H9 (cell line): ENCODE data around the gene GRB10. TPM values are rescaled to one million over a fixed set of nuclear protein-coding genes. Genes with fewer than 3 reads are reported as not detected.

ENCODE experiments used
- DNase-seq: peaks from one replicate; pipeline ENCODE4 v3.0.0-alpha.2; 2017
- H2AFZ ChIP-seq: one replicate; pipeline ENCODE4 v1.6.1; 2013; ENCODE audit warnings: mild to moderate bottlenecking, low read length, control low read depth, moderate library complexity
- H2AK5ac ChIP-seq: 2 replicates; pipeline ENCODE4 v1.6.1; 2013; ENCODE audit warnings: low read length, control low read depth, mixed read lengths; ENCODE audit not compliant: insufficient read length
- H2BK120ac ChIP-seq: one replicate; pipeline ENCODE4 v1.6.1; 2013; ENCODE audit warnings: low read depth, mild to moderate bottlenecking, low read length, control low read depth, inconsistent platforms; ENCODE audit not compliant: poor library complexity, severe bottlenecking
- H2BK12ac ChIP-seq: 2 replicates; pipeline ENCODE4 v1.6.1; 2013; ENCODE audit warnings: low read length, control low read depth, mixed read lengths, low read depth; ENCODE audit not compliant: insufficient read length
- H2BK15ac ChIP-seq: 2 replicates; pipeline ENCODE4 v1.6.1; 2013; ENCODE audit warnings: low read depth, low read length, control low read depth
- H2BK20ac ChIP-seq: one replicate; pipeline ENCODE4 v1.6.1; 2013; ENCODE audit warnings: low read depth, mild to moderate bottlenecking, low read length, control low read depth, inconsistent platforms; ENCODE audit not compliant: poor library complexity, severe bottlenecking
- H2BK5ac ChIP-seq: 2 replicates; pipeline ENCODE4 v1.6.1; 2013; ENCODE audit warnings: low read length, control low read depth, mixed read lengths; ENCODE audit not compliant: insufficient read length
- H3K14ac ChIP-seq: 2 replicates; pipeline ENCODE4 v1.6.1; 2013; ENCODE audit warnings: low read length, control low read depth; ENCODE audit not compliant: insufficient read depth
- H3K18ac ChIP-seq: 2 replicates; pipeline ENCODE4 v1.6.1; 2013; ENCODE audit warnings: low read depth, mild to moderate bottlenecking, mixed read lengths, low read length, control low read depth; ENCODE audit not compliant: insufficient read length
- H3K23ac ChIP-seq: 2 replicates; pipeline ENCODE4 v1.6.1; 2013; ENCODE audit warnings: low read length, control low read depth, mixed read lengths, low read depth; ENCODE audit not compliant: insufficient read length
- H3K23me2 ChIP-seq: 2 replicates; pipeline ENCODE4 v1.6.1; 2013; ENCODE audit warnings: low read depth, mild to moderate bottlenecking, mixed read lengths, low read length, control low read depth; ENCODE audit not compliant: insufficient read length, poor library complexity, severe bottlenecking
- H3K27ac ChIP-seq: 2 replicates; pipeline ENCODE4 v1.5.1; 2013; ENCODE audit warnings: low read length, control low read depth, mixed read lengths, low read depth; ENCODE audit not compliant: insufficient read length
- H3K27me3 ChIP-seq: 2 replicates; pipeline ENCODE4 v1.6.1; 2013; ENCODE audit warnings: low read length, control low read depth, inconsistent platforms; ENCODE audit not compliant: insufficient read depth
- H3K4ac ChIP-seq: 2 replicates; pipeline ENCODE4 v1.6.1; 2013; ENCODE audit warnings: low read depth, mild to moderate bottlenecking, control low read depth, inconsistent platforms, low read length, moderate library complexity
- H3K4me1 ChIP-seq: 2 replicates; pipeline ENCODE4 v1.6.1; 2013; ENCODE audit warnings: low read length, control low read depth, inconsistent platforms; ENCODE audit not compliant: insufficient read depth
- H3K4me2 ChIP-seq: 2 replicates; pipeline ENCODE4 v1.6.1; 2013; ENCODE audit warnings: low read length, control low read depth, mixed read lengths; ENCODE audit not compliant: insufficient read length, insufficient read depth
- H3K56ac ChIP-seq: 2 replicates; pipeline ENCODE4 v1.6.1; 2013; ENCODE audit warnings: low read depth, mild to moderate bottlenecking, mixed read lengths, low read length, control low read depth; ENCODE audit not compliant: insufficient read length
- H3K79me1 ChIP-seq: 2 replicates; pipeline ENCODE4 v1.6.1; 2013; ENCODE audit warnings: low read depth, mild to moderate bottlenecking, moderate library complexity, low read length, control low read depth, inconsistent platforms; ENCODE audit not compliant: insufficient read depth, poor library complexity, severe bottlenecking
- H3K79me2 ChIP-seq: 2 replicates; pipeline ENCODE4 v1.6.1; 2013; ENCODE audit warnings: low read length, control low read depth, inconsistent platforms; ENCODE audit not compliant: insufficient read depth
- H3K9ac ChIP-seq: 2 replicates; pipeline ENCODE4 v1.6.1; 2013; ENCODE audit warnings: low read length, control low read depth, mixed read lengths; ENCODE audit not compliant: insufficient read length; ENCODE audit errors: extremely low read depth
- H3K9me3 ChIP-seq: one replicate; pipeline ENCODE4 v1.6.1; 2013; ENCODE audit warnings: low read depth, low read length, inconsistent platforms; ENCODE audit not compliant: control insufficient read depth
- H3T11ph ChIP-seq: one replicate; pipeline ENCODE4 v1.6.1; 2013; ENCODE audit warnings: mild to moderate bottlenecking, low read length, control low read depth, inconsistent platforms
- H4K20me1 ChIP-seq: one replicate; pipeline ENCODE4 v1.6.1; 2013; ENCODE audit not compliant: control insufficient read depth, insufficient read length, insufficient read depth
- H4K5ac ChIP-seq: 2 replicates; pipeline ENCODE4 v1.6.1; 2013; ENCODE audit warnings: low read depth, mild to moderate bottlenecking, mixed read lengths, low read length, control low read depth; ENCODE audit not compliant: insufficient read length
- H4K8ac ChIP-seq: replicated peaks from 2 replicates; pipeline ENCODE4 v1.6.1; 2013; ENCODE audit warnings: low read length, control low read depth, mixed read lengths, low read depth; ENCODE audit not compliant: insufficient read length
- H4K91ac ChIP-seq: 2 replicates; pipeline ENCODE4 v1.6.1; 2013; ENCODE audit warnings: low read depth, mild to moderate bottlenecking, moderate library complexity, mixed read lengths, low read length, control low read depth; ENCODE audit not compliant: insufficient read length
- H3K27ac Mint-ChIP-seq, 3 experiments: 2 replicates in 2 of 3; 3 replicates in 1 of 3; pipeline ENCODE4 v1.8.0; 2020 to 2021; ENCODE audit warnings: mixed read lengths in 3 of 3, mild to moderate bottlenecking in 1 of 3, moderate library complexity in 1 of 3
- H3K27me3 Mint-ChIP-seq: 2 replicates; pipeline ENCODE4 v1.8.0; 2021; ENCODE audit warnings: low read depth, mild to moderate bottlenecking, moderate library complexity, mixed read lengths
- H3K36me3 Mint-ChIP-seq, 3 experiments: 2 replicates in 2 of 3; 3 replicates in 1 of 3; pipeline ENCODE4 v1.8.0; 2020 to 2021; ENCODE audit warnings: low read depth in 3 of 3, mixed read lengths in 3 of 3; ENCODE audit not compliant: insufficient read depth in 1 of 3
- H3K4me1 Mint-ChIP-seq, 2 experiments: 2 replicates each; pipeline ENCODE4 v1.8.0; 2020; ENCODE audit warnings: mixed read lengths in 2 of 2
- H3K4me3 Mint-ChIP-seq, 2 experiments: 2 replicates in 1 of 2; 3 replicates in 1 of 2; pipeline ENCODE4 v1.8.0; 2020 to 2021; ENCODE audit warnings: mild to moderate bottlenecking in 2 of 2, mixed read lengths in 2 of 2, moderate library complexity in 1 of 2
- H3K9me3 Mint-ChIP-seq, 2 experiments: 2 replicates in 1 of 2; 3 replicates in 1 of 2; pipeline ENCODE4 v1.8.0; 2020; ENCODE audit warnings: mild to moderate bottlenecking in 2 of 2, mixed read lengths in 2 of 2, moderate library complexity in 1 of 2
- WGBS: extraction: QIAGEN DNeasy Blood & Tissue Kit; methylation state at CpG from one replicate; pipeline ENCODE4 v1.1.7; 2013; ENCODE audit warnings: missing lambda C conversion rate, low lambda C conversion rate, mixed read lengths; ENCODE audit not compliant: insufficient read length; ENCODE audit errors: extremely low coverage; 5-methylcytosine and 5-hydroxymethylcytosine counted together
- total RNA-seq: library from RNA; stranded (reverse); gene quantifications from 2 replicates; pipeline ENCODE4 v1.2.1, GENCODE V29; 2021
- TF ChIP-seq, protein P1 (sequence below): fragments of 200-600 bp; sonication (generic); conservative IDR thresholded peaks from 3 replicates; pipeline ENCODE4 v1.8.0; 2021; ENCODE audit warnings: antibody characterized with exemption, mild to moderate bottlenecking

GRB10 gene
- total RNA-seq, 1 experiment from 2014 or later, result 108 TPM

DNA sequence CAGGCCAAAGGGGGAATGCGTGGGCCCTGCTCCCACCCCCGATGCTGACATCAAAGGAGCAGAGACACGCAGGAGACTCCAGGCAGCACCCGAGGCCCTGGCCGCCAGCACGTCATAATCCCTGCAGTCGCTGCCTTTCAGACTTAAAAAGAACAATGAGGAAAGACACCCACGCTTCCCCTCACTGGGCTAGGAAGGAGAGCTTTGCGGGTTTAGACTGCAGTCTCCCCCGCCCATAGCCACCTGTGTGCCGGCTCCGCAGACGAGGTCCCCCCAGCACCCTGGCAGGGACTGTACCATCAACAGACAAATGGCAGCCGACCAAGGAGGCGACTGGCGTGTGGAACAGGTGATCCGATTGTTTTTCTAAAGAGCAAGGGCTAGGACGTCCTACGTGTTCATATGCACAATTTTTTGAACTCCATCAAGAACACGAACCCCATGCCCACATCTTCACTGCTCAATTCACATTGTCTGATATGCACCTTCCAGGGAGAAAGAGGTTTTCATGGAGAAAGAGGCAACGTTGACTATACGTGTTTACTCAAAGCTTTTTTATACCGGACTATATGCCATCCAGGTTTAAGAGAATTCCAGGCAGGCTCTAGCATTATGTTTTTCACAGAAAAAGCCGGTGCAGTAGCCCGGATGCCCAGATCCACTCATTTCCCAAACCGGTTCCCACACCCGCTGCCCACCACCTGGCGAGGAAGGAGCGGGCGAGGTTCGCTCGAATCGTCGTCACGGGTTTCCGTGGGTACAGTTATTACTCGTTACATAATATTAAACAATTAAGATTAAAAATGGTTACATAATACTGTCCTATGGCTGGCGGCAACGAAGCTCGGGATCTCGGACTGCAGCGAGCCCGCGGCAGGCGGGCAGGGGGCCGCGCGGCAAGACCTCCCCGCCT lies 1.1 kb downstream of the GRB10 start:
- H3K4me1 Mint-ChIP-seq, result peaks cover 44 to 56% of the 10 kb centered on the region in 2 experiments
- H3T11ph ChIP-seq, result no peak overlapping the region
- peaks cover 52% of the 10 kb centered on the region for H3K79me2 ChIP-seq
- H3K4me3 Mint-ChIP-seq, result peak overlapping the region; percentile 57 to 76
- peaks cover 17 to 36% (median 28%) of the 10 kb centered on the region in 3 experiments for H3K36me3 Mint-ChIP-seq
- no peak overlapping the region for H3K23ac ChIP-seq
- H3K18ac ChIP-seq, result no peak overlapping the region
- no peak overlapping the region for H3K4ac ChIP-seq
- no peak overlapping the region for H4K8ac ChIP-seq
- peaks cover 4% of the 10 kb centered on the region for H3K23me2 ChIP-seq
- no peak overlapping the region for H3K9ac ChIP-seq
- H3K9me3 ChIP-seq, result no peaks in the 10 kb centered on the region
- no peak overlapping the region for H2BK15ac ChIP-seq
- H3K14ac ChIP-seq, result no peak overlapping the region; the same call in none of the 2 replicates
- H2BK120ac ChIP-seq, result no peak overlapping the region
- H3K4me1 ChIP-seq, result no peaks in the 10 kb centered on the region; the same call in 1 of the 2 replicates
- no peaks in the 10 kb centered on the region; the same call in 1 of the 2 replicates for H3K27me3 ChIP-seq
- H2BK12ac ChIP-seq, result no peak overlapping the region
- peak overlapping the region in 2 of 3 experiments; percentile 45 to 86; a peak in 4 of 7 replicates for H3K27ac Mint-ChIP-seq
- no peak for DNase-seq
- peaks cover 7 to 13% of the 10 kb centered on the region in 2 experiments for H3K9me3 Mint-ChIP-seq
- H3K4me2 ChIP-seq, result peak overlapping the region; percentile 59
- no peak overlapping the region for H3K27ac ChIP-seq
- WGBS, result no CpG with 5 or more reads among the region's 49 CpGs
- H3K27me3 Mint-ChIP-seq, result peaks cover 5% of the 10 kb centered on the region; the same call in 1 of the 2 replicates
- no peak overlapping the region for H2AFZ ChIP-seq
- no peak overlapping the region for H2BK5ac ChIP-seq
- H3K79me1 ChIP-seq, result peaks cover 5% of the 10 kb centered on the region
- TF ChIP-seq, protein P1, sequence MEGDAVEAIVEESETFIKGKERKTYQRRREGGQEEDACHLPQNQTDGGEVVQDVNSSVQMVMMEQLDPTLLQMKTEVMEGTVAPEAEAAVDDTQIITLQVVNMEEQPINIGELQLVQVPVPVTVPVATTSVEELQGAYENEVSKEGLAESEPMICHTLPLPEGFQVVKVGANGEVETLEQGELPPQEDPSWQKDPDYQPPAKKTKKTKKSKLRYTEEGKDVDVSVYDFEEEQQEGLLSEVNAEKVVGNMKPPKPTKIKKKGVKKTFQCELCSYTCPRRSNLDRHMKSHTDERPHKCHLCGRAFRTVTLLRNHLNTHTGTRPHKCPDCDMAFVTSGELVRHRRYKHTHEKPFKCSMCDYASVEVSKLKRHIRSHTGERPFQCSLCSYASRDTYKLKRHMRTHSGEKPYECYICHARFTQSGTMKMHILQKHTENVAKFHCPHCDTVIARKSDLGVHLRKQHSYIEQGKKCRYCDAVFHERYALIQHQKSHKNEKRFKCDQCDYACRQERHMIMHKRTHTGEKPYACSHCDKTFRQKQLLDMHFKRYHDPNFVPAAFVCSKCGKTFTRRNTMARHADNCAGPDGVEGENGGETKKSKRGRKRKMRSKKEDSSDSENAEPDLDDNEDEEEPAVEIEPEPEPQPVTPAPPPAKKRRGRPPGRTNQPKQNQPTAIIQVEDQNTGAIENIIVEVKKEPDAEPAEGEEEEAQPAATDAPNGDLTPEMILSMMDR, result no peak
- H4K5ac ChIP-seq, result no peak overlapping the region
- H4K20me1 ChIP-seq, result no peaks in the 10 kb centered on the region
- no peak overlapping the region for H4K91ac ChIP-seq
- no peak overlapping the region for H3K56ac ChIP-seq
- H2BK20ac ChIP-seq, result no peak overlapping the region
- no peak overlapping the region for H2AK5ac ChIP-seq
